Neutrophil (primary cell): Measurements from ENCODE around the gene MPP4.

Source experiments
- H3K27ac ChIP-seq: fragments of 200-600 bp; sonication (generic); 2 replicates; pipeline ENCODE4 v1.5.1; 2016; ENCODE audit warnings: mild to moderate bottlenecking, moderate library complexity
- H3K27me3 ChIP-seq: fragments of 200-600 bp; sonication (generic); 2 replicates; pipeline ENCODE4 v1.6.0; 2016; ENCODE audit warnings: mild to moderate bottlenecking
- H3K36me3 ChIP-seq: fragments of 200-600 bp; sonication (generic); 2 replicates; pipeline ENCODE4 v1.5.1; 2017
- H3K4me1 ChIP-seq, 2 experiments: fragments of 200-600 bp in 1 of 2; sonication (generic) in 1 of 2; 1 replicate in 1 of 2; 2 replicates in 1 of 2; pipeline versions ENCODE4 v1.5.1 to v1.6.1; 2013 to 2016; ENCODE audit warnings: low read depth in 1 of 2, low read length in 1 of 2, mild to moderate bottlenecking in 1 of 2, moderate library complexity in 1 of 2; ENCODE audit not compliant: control insufficient read depth in 1 of 2, insufficient read depth in 1 of 2
- H3K4me3 ChIP-seq, 2 experiments: fragments of 200-600 bp in 1 of 2; sonication (generic) in 1 of 2; 1 replicate in 1 of 2; 2 replicates in 1 of 2; pipeline ENCODE4 v1.5.1; 2013 to 2016; ENCODE audit warnings: low read depth in 1 of 2, low read length in 1 of 2, mild to moderate bottlenecking in 1 of 2, moderate library complexity in 1 of 2
- H3K9me3 ChIP-seq: fragments of 200-600 bp; sonication (generic); 2 replicates; pipeline ENCODE4 v1.5.1; 2016
- CTCF ChIP-seq: fragments of 200-600 bp; sonication (generic); IDR thresholded peaks from 2 replicates; pipeline ENCODE4 v1.5.1; 2016; ENCODE audit warnings: antibody characterized with exemption

MPP4 gene

GRCh38 chr2:201631041-201631440, 67.4 kb downstream of the MPP4 start:
- no peak for TF ChIP-seq CTCF
- H3K4me1 ChIP-seq = no peaks in the 10 kb centered on the region
- H3K27me3 ChIP-seq = no peaks in the 10 kb centered on the region
- H3K36me3 ChIP-seq = no peaks in the 10 kb centered on the region
- H3K4me3 ChIP-seq = no peak overlapping the region
- no peaks in the 10 kb centered on the region for H3K9me3 ChIP-seq
- H3K27ac ChIP-seq = no peak overlapping the region

GRCh38 chr2:201630577-201630976, 67.9 kb downstream of the MPP4 start:
- no peaks in the 10 kb centered on the region for H3K36me3 ChIP-seq
- no peaks in the 10 kb centered on the region for H3K4me1 ChIP-seq
- no peaks in the 10 kb centered on the region for H3K9me3 ChIP-seq
- H3K27me3 ChIP-seq = no peaks in the 10 kb centered on the region
- H3K27ac ChIP-seq = no peak overlapping the region
- TF ChIP-seq CTCF = no peak
- H3K4me3 ChIP-seq = no peak overlapping the region

- H3K36me3 ChIP-seq = no peaks in the 10 kb centered on the region
- H3K27ac ChIP-seq = no peak overlapping the region
- H3K27me3 ChIP-seq = no peaks in the 10 kb centered on the region
- H3K9me3 ChIP-seq = no peaks in the 10 kb centered on the region
- no peaks in the 10 kb centered on the region for H3K4me1 ChIP-seq
- H3K4me3 ChIP-seq = no peak overlapping the region
- no peak for TF ChIP-seq CTCF
Observed at GRCh38 chr2:201628545-201628944, 69.9 kb downstream of the MPP4 start.

GRCh38 chr2:201622306-201622970, 76.0 kb downstream of the MPP4 start:
- TF ChIP-seq CTCF = no peak
- Histone ChIP-seq H3K9me3 (no peaks in the 10 kb centered on the region), H3K36me3 (no peaks in the 10 kb centered on the region), H3K27me3 (no peaks in the 10 kb centered on the region), H3K4me3 (no peak overlapping the region), H3K4me1 (no peaks in the 10 kb centered on the region), H3K27ac (no peak overlapping the region)

GRCh38 chr2:201621293-201621999, 77.0 kb downstream of the MPP4 start:
- H3K9me3 ChIP-seq = no peaks in the 10 kb centered on the region
- no peaks in the 10 kb centered on the region for H3K36me3 ChIP-seq
- H3K4me1 ChIP-seq = no peaks in the 10 kb centered on the region
- TF ChIP-seq CTCF = no peak
- H3K4me3 ChIP-seq = no peak overlapping the region
- no peaks in the 10 kb centered on the region for H3K27me3 ChIP-seq
- H3K27ac ChIP-seq = no peak overlapping the region
